HEK293T (cell line): Measurements from ENCODE around the gene U2AF1L4.

Source experiments
- CTCF ChIA-PET: fragments of 350-600 bp; formaldehyde crosslinking; extraction: SDS; loops from one replicate; lab custom pipeline; 2021; ENCODE audit warnings: antibody characterized with exemption, inconsistent platforms; lab: Yijun Ruan, JAX
- POLR2A ChIA-PET: fragments of 350-600 bp; formaldehyde crosslinking; extraction: SDS; loops from one replicate; lab custom pipeline; 2020; ENCODE audit warnings: antibody characterized with exemption, inconsistent platforms; lab: Yijun Ruan, JAX
- DNase-seq: peaks from one replicate; pipeline ENCODE4 v3.0.0; 2012; ENCODE audit warnings: mixed read lengths; ENCODE audit errors: extremely low spot score
- ARNT ChIP-seq: fragments of 450-650 bp; IDR thresholded peaks from 2 replicates; pipeline ENCODE4 v1.6.1; 2017; ENCODE audit warnings: mild to moderate bottlenecking
- BHLHE40 ChIP-seq: fragments of 450-650 bp; IDR thresholded peaks from 2 replicates; pipeline ENCODE4 v1.6.1; 2016; ENCODE audit warnings: mild to moderate bottlenecking, moderate library complexity, borderline replicate concordance
- CTBP1 ChIP-seq: fragments of 450-650 bp; IDR thresholded peaks from 2 replicates; pipeline ENCODE4 v1.6.1; 2016; ENCODE audit warnings: borderline replicate concordance
- ELF4 ChIP-seq: fragments of 450-650 bp; IDR thresholded peaks from 2 replicates; pipeline ENCODE4 v1.6.1; 2017; ENCODE audit warnings: antibody characterized with exemption
- FOXA1 ChIP-seq: fragments of 450-650 bp; IDR thresholded peaks from 2 replicates; pipeline ENCODE4 v1.6.1; 2016; ENCODE audit warnings: mild to moderate bottlenecking
- FOXK2 ChIP-seq: fragments of 450-650 bp; IDR thresholded peaks from 2 replicates; pipeline ENCODE4 v1.6.1; 2016; ENCODE audit warnings: mild to moderate bottlenecking
- FOXM1 ChIP-seq: fragments of 450-650 bp; IDR thresholded peaks from 2 replicates; pipeline ENCODE4 v1.6.1; 2017; ENCODE audit warnings: mild to moderate bottlenecking, borderline replicate concordance
- HDGF ChIP-seq: fragments of 450-650 bp; IDR thresholded peaks from 2 replicates; pipeline ENCODE4 v1.6.1; 2017; ENCODE audit warnings: antibody characterized with exemption, borderline replicate concordance
- L3MBTL2 ChIP-seq: fragments of 450-650 bp; conservative IDR thresholded peaks from 2 replicates; pipeline ENCODE4 v1.6.1; 2016; ENCODE audit warnings: mild to moderate bottlenecking
- LEF1 ChIP-seq: fragments of 450-650 bp; IDR thresholded peaks from 2 replicates; pipeline ENCODE4 v1.6.1; 2017; ENCODE audit warnings: mild to moderate bottlenecking, borderline replicate concordance
- NFRKB ChIP-seq: fragments of 450-650 bp; IDR thresholded peaks from 2 replicates; pipeline ENCODE4 v1.6.1; 2016; ENCODE audit warnings: mild to moderate bottlenecking, moderate library complexity
- PKNOX1 ChIP-seq: fragments of 450-650 bp; IDR thresholded peaks from 2 replicates; pipeline ENCODE4 v1.6.1; 2016
- SP1 ChIP-seq: fragments of 450-650 bp; IDR thresholded peaks from 2 replicates; pipeline ENCODE4 v1.6.1; 2017
- SUZ12 ChIP-seq: fragments of 450-650 bp; IDR thresholded peaks from 2 replicates; pipeline ENCODE4 v1.6.1; 2016; ENCODE audit warnings: mild to moderate bottlenecking
- TARDBP ChIP-seq: fragments of 450-650 bp; IDR thresholded peaks from 2 replicates; pipeline ENCODE4 v1.6.1; 2016
- ZNF384 ChIP-seq: fragments of 450-650 bp; IDR thresholded peaks from 2 replicates; pipeline ENCODE4 v1.6.1; 2016

The U2AF1L4 gene

DNA sequence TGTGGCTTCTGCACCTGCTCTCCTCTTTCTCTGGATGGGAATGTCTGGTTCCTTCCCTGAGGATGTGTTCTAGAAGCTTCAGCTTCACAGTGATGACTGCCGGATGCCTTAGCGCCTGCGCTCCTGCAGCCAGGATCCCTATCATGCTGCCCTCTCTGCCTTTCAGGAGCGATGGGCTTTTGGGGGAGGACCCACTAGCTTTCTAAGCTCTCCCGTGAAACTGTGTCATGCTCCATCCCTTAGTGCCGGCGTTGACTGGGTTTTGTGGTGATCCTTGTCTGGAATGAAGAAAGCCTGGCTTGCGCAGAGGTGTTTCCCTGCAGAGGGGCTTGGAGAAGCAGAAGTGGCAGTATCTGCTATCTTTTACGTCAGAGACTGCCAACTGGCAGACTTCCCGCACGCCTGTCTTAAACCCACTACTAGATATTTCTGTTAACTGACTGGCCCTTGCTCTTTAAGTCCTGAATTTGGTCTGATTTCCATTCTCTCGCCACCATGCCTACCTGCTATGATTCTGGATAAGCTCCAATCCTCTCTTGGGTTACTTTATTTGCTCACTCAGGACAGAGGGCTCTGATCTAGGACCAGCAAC lies 31.2 kb downstream of the U2AF1L4 start:
- TF ChIP-seq FOXM1 (no peak), SUZ12 (no peak), HDGF (no peak), ELF4 (no peak), L3MBTL2 (no peak), CTBP1 (no peak), ARNT (no peak), NFRKB (no peak), FOXA1 (no peak), TARDBP (no peak), PKNOX1 (no peak)
- POLR2A ChIA-PET = interaction anchor here (1.3 to 3.0 kb wide), 3 partner anchors 12 to 34 kb away, joined by 3 to 13 read pairs (median 6); partner anchors contain the start of gene LIN37
- no peak for DNase-seq
- CTCF ChIA-PET = no interaction called here

- CTCF ChIA-PET = no interaction called here
- no peak for DNase-seq
- TF ChIP-seq FOXK2 (no peak), FOXA1 (no peak), NFRKB (no peak), SP1 (no peak), CTBP1 (no peak), L3MBTL2 (no peak), BHLHE40 (no peak), FOXM1 (no peak), PKNOX1 (no peak), HDGF (no peak)
- POLR2A ChIA-PET = interaction anchor here (1.3 to 3.0 kb wide), 3 partner anchors 11 to 35 kb away, joined by 3 to 13 read pairs (median 6); partner anchors contain the start of gene LIN37
Observed at GRCh38 chr19:35713506-35713850, 31.7 kb downstream of the U2AF1L4 start.

- TF ChIP-seq BHLHE40 (no peak), CTBP1 (no peak), ELF4 (no peak), FOXM1 (no peak), SUZ12 (no peak), TARDBP (no peak), FOXA1 (no peak), SP1 (no peak), L3MBTL2 (no peak), NFRKB (no peak), LEF1 (no peak), ARNT (no peak), HDGF (no peak), PKNOX1 (no peak)
- CTCF ChIA-PET = no interaction called here
- DNase-seq = no peak
- POLR2A ChIA-PET = interaction anchor here (2.1 to 3.0 kb wide), 2 partner anchors 10 to 35 kb away, joined by 6 to 13 read pairs; partner anchors contain the start of gene LIN37
Observed at GRCh38 chr19:35712567-35713505, 32.4 kb downstream of the U2AF1L4 start.

GRCh38 chr19:35710784-35711723 lies 34.2 kb downstream of the U2AF1L4 start:
- DNase-seq = no peak
- TF ChIP-seq ELF4 (no peak), LEF1 (no peak), SUZ12 (no peak), FOXA1 (no peak), BHLHE40 (no peak), HDGF (no peak), ZNF384 (no peak), ARNT (no peak)
- ChIA-PET CTCF (interaction anchor here (0.9 kb wide), 1 partner anchor 8 kb away, joined by 4 read pairs; no protein-coding TSS in a partner anchor), POLR2A (interaction anchor here (0.7 to 1.0 kb wide), 2 partner anchors 9 to 37 kb away, joined by 3 read pairs; partner anchors contain the start of gene LIN37)

GRCh38 chr19:35708391-35708790 lies 36.8 kb downstream of the U2AF1L4 start:
- no peak for TF ChIP-seq ZNF384
- TF ChIP-seq ELF4 = no peak
- TF ChIP-seq CTBP1 = no peak
- TF ChIP-seq HDGF = no peak
- TF ChIP-seq SUZ12 = no peak
- no peak for TF ChIP-seq L3MBTL2
- no peak for TF ChIP-seq SP1
- no peak for TF ChIP-seq FOXM1
- CTCF ChIA-PET = no interaction called here
- no peak for DNase-seq
- POLR2A ChIA-PET = interaction anchor here (1.5 kb wide), 1 partner anchor 61 kb away, joined by 3 read pairs; the partner anchor contains the start of gene COX6B1
